ENCODE results near the gene THADA.

THADA gene

GRCh38 chr2:43326101-43326825 lies 269.6 kb downstream of the THADA start:
- DNase-seq (ENCODE audit: low read depth), result no peak

GRCh38 chr2:43325107-43325811 lies 270.6 kb downstream of the THADA start:
- DNase-seq (ENCODE audit: low read depth), result no peak

- DNase-seq (ENCODE audit: low read depth), result no peak
Observed at GRCh38 chr2:43324259-43325106, 271.4 kb downstream of the THADA start.

GRCh38 chr2:43323857-43324256 lies 272.0 kb downstream of the THADA start:
- DNase-seq (ENCODE audit: low read depth), result no peak

GRCh38 chr2:43321446-43321845 lies 274.4 kb downstream of the THADA start:
- no peak for DNase-seq (ENCODE audit: low read depth)

- DNase-seq (ENCODE audit: low read depth), result no peak
Observed at GRCh38 chr2:43319541-43319940, 276.3 kb downstream of the THADA start.

- no peak for DNase-seq (ENCODE audit: low read depth)
Observed at GRCh38 chr2:43318791-43319190, 277.0 kb downstream of the THADA start.

GRCh38 chr2:43317680-43318079 lies 278.2 kb downstream of the THADA start:
- no peak for DNase-seq (ENCODE audit: low read depth)

GRCh38 chr2:43317194-43317593 lies 278.6 kb downstream of the THADA start:
- no peak for DNase-seq (ENCODE audit: low read depth)

- no peak for DNase-seq (ENCODE audit: low read depth)
Observed at GRCh38 chr2:43315482-43315881, 280.4 kb downstream of the THADA start.

GRCh38 chr2:43314299-43314927 lies 281.4 kb downstream of the THADA start:
- no peak for DNase-seq (ENCODE audit: low read depth)

- DNase-seq (ENCODE audit: low read depth), result no peak
Observed at GRCh38 chr2:43313642-43314017, 282.2 kb downstream of the THADA start.

GRCh38 chr2:43312755-43313641 lies 282.8 kb downstream of the THADA start:
- peak; percentile 71 for DNase-seq (ENCODE audit: low read depth)

- DNase-seq (ENCODE audit: low read depth), result peak; percentile 42
Observed at GRCh38 chr2:43311276-43311675, 284.6 kb downstream of the THADA start.

- no peak for DNase-seq (ENCODE audit: low read depth)
Observed at GRCh38 chr2:43309935-43310334, 285.9 kb downstream of the THADA start.

GRCh38 chr2:43307973-43308372 lies 287.9 kb downstream of the THADA start:
- no peak for DNase-seq (ENCODE audit: low read depth)

- no peak for DNase-seq (ENCODE audit: low read depth)
Observed at GRCh38 chr2:43307046-43307445, 288.8 kb downstream of the THADA start.

- DNase-seq (ENCODE audit: low read depth), result no peak
Observed at GRCh38 chr2:43306197-43306596, 289.6 kb downstream of the THADA start.

- no peak for DNase-seq (ENCODE audit: low read depth)
Observed at GRCh38 chr2:43305517-43305916, 290.3 kb downstream of the THADA start.

- no peak for DNase-seq (ENCODE audit: low read depth)
Observed at GRCh38 chr2:43305012-43305411, 290.8 kb downstream of the THADA start.

- DNase-seq (ENCODE audit: low read depth), result no peak
Observed at GRCh38 chr2:43303889-43304288, 291.9 kb downstream of the THADA start.
